MG63 (cell line): ENCODE measurements around the gene MCC. TPM values are rescaled to one million over a fixed set of nuclear protein-coding genes. Genes with fewer than 3 reads are reported as not detected.

ENCODE experiments used
- DNase-seq: peaks from one replicate; pipeline ENCODE4 v3.0.0-alpha.2; 2020
- H3K27me3 ChIP-seq: fragments of 250-450 bp; sonication (Bioruptor Pico); 2 replicates; pipeline ENCODE4 v1.5.1; 2020; ENCODE audit warnings: mild to moderate bottlenecking, moderate library complexity
- H3K36me3 ChIP-seq: fragments of 250-450 bp; sonication (Bioruptor Pico); 2 replicates; pipeline ENCODE4 v1.5.1; 2020; ENCODE audit warnings: mild to moderate bottlenecking, moderate library complexity
- H3K4me3 ChIP-seq: fragments of 250-450 bp; sonication (Bioruptor Pico); 2 replicates; pipeline ENCODE4 v1.5.1; 2020; ENCODE audit warnings: mild to moderate bottlenecking, moderate library complexity
- H3K9me3 ChIP-seq: fragments of 250-450 bp; sonication (Bioruptor Pico); 2 replicates; pipeline ENCODE4 v1.5.1; 2020; ENCODE audit warnings: mild to moderate bottlenecking, moderate library complexity
- total RNA-seq: library from RNA; depleted of rRNA; stranded (reverse); fragments of >200 nt; shearing (Covaris generic); gene quantifications from 2 replicates; pipeline ENCODE4 v1.2.3, GENCODE V29; 2014; ENCODE audit warnings: low replicate concordance

The MCC gene
- total RNA-seq, 1 experiment from 2014 or later, result 7.1 TPM

GRCh38 chr5:113242481-113243348 is 245.5 kb downstream of the MCC start:
- Histone ChIP-seq H3K27me3 (no peaks in the 10 kb centered on the region), H3K4me3 (no peak overlapping the region), H3K36me3 (no peaks in the 10 kb centered on the region), H3K9me3 (no peaks in the 10 kb centered on the region)
- peak; percentile 42 for DNase-seq

DNA sequence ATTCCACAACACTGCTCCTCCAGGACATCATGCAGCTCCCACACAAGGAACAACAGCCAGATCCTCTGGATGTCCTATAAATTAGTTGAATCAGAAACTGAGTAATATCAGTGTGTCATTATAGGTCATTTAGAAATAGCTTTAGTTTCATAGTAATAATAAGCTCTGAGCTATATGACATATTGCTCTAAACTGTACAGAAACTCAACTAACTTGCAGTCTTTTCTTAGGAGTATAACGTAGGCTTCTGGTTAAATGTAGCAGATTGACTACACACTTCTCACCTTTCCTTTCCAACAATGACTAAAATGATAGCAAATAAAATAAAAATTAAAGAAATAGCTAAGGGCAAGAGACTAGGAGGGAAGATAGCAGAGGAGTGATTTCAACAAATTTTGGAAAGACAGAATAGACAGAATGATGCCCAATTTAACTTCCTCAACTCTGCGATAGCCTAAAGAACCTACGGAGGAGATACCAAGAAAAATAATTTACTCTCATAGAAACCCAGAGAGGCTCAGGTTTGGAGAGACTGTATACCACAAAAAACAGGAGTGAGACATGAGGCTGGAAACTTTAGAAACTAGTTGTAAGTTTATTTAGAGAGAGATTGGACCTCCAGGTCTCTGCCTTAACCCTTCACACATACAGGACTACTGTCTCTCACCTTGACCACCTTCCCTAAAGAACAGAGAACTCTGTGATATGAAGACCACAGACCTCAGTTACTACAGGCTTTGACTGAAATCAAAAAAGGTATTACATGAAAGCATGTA is 247.1 kb downstream of the MCC start:
- DNase-seq, result no peak
- H3K9me3 ChIP-seq, result no peaks in the 10 kb centered on the region
- H3K4me3 ChIP-seq, result no peak overlapping the region
- no peaks in the 10 kb centered on the region for H3K27me3 ChIP-seq
- H3K36me3 ChIP-seq, result no peaks in the 10 kb centered on the region

DNA sequence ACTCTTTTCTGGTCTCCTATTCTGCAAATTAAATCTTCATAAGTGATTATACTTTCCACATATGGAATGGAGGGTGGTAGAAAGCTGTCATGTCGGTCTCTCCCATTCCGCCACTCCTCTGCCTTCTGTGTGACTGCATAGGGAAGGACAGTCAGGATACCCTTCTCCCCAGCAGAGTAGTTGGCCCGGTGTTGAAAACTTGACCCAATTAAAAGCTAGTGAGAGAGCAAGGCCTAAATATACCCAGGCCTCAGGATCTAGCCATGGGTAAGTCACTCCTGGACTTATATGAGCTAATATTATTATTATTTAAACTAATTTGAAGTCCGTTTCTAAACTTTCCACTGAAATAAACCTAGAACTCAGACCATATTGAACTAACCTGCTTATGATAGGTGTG is 248.2 kb downstream of the MCC start:
- DNase-seq, result no peak
- no peaks in the 10 kb centered on the region for H3K9me3 ChIP-seq
- no peaks in the 10 kb centered on the region for H3K36me3 ChIP-seq
- no peak overlapping the region for H3K4me3 ChIP-seq
- no peaks in the 10 kb centered on the region for H3K27me3 ChIP-seq

GRCh38 chr5:113237893-113238292 is 250.4 kb downstream of the MCC start:
- no peak for DNase-seq
- no peaks in the 10 kb centered on the region for H3K9me3 ChIP-seq
- H3K4me3 ChIP-seq, result no peak overlapping the region
- no peaks in the 10 kb centered on the region for H3K36me3 ChIP-seq
- no peaks in the 10 kb centered on the region for H3K27me3 ChIP-seq

- no peaks in the 10 kb centered on the region for H3K9me3 ChIP-seq
- H3K4me3 ChIP-seq, result no peak overlapping the region
- no peaks in the 10 kb centered on the region for H3K36me3 ChIP-seq
- no peak for DNase-seq
- H3K27me3 ChIP-seq, result no peaks in the 10 kb centered on the region
Measured at GRCh38 chr5:113236536-113237288, 251.5 kb downstream of the MCC start.

- no peak for DNase-seq
- Histone ChIP-seq H3K36me3 (no peaks in the 10 kb centered on the region), H3K4me3 (no peak overlapping the region), H3K27me3 (no peaks in the 10 kb centered on the region), H3K9me3 (no peaks in the 10 kb centered on the region)
Measured at GRCh38 chr5:113235884-113236283, 252.4 kb downstream of the MCC start.

GRCh38 chr5:113234546-113234945 is 253.7 kb downstream of the MCC start:
- DNase-seq, result no peak
- H3K36me3 ChIP-seq, result no peaks in the 10 kb centered on the region
- no peak overlapping the region for H3K4me3 ChIP-seq
- no peaks in the 10 kb centered on the region for H3K9me3 ChIP-seq
- no peaks in the 10 kb centered on the region for H3K27me3 ChIP-seq

GRCh38 chr5:113233606-113234005 is 254.6 kb downstream of the MCC start:
- Histone ChIP-seq H3K9me3 (no peaks in the 10 kb centered on the region), H3K4me3 (no peak overlapping the region), H3K36me3 (no peaks in the 10 kb centered on the region), H3K27me3 (no peaks in the 10 kb centered on the region)
- no peak for DNase-seq

GRCh38 chr5:113232667-113233066 is 255.6 kb downstream of the MCC start:
- no peaks in the 10 kb centered on the region for H3K36me3 ChIP-seq
- peak; percentile 32 for DNase-seq
- H3K4me3 ChIP-seq, result no peak overlapping the region
- H3K27me3 ChIP-seq, result no peaks in the 10 kb centered on the region
- H3K9me3 ChIP-seq, result no peaks in the 10 kb centered on the region

- H3K9me3 ChIP-seq, result no peaks in the 10 kb centered on the region
- peak; percentile 67 for DNase-seq
- H3K4me3 ChIP-seq, result no peak overlapping the region
- H3K36me3 ChIP-seq, result no peaks in the 10 kb centered on the region
- no peaks in the 10 kb centered on the region for H3K27me3 ChIP-seq
Measured at GRCh38 chr5:113232221-113232620, 256.0 kb downstream of the MCC start.

- no peaks in the 10 kb centered on the region for H3K36me3 ChIP-seq
- no peaks in the 10 kb centered on the region for H3K9me3 ChIP-seq
- no peak for DNase-seq
- no peak overlapping the region for H3K4me3 ChIP-seq
- no peaks in the 10 kb centered on the region for H3K27me3 ChIP-seq
Measured at GRCh38 chr5:113231653-113232000, 256.6 kb downstream of the MCC start.

DNA sequence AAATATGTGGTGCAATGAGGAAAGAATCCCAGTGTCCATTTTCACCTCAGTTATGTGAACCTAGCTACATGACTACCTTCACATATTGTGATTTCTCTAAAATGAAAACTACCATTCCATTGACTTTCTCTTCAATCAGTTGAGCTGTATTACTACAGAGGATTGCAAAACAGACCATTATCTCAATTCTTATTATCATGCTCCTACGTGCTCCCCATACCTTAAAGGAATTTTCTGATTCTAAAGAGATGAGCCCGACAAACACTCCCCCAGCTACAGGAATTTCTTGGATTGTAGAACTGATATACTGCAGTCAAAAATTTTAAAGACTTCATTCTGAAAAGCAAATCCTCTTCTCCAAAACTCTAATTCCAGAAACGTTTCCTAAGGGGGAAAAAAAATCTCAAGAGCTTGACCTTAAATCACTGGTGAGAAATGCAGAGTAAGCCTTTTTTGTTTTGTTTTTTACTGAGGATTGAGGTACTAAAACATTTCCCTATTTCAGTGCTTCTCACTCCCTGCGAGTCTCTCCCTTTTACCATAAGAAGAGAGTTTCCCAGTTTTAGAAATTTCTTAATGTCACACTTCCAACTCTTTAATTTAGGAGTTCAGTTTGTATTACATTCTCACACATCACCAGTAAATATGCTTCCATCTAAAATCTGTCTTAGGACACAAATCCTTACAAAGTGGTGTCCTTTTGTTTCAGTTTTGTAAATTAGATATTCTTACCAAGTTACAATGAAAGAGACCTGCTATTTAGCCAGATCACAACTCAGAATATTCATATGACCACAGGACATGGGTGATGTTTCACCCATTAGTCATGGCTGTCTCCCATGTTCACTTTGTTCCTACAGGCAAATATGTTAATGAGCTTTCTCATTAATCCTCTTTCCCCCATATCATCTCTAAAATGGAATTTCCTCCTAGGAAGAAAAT is 257.3 kb downstream of the MCC start:
- no peak for DNase-seq
- Histone ChIP-seq H3K27me3 (no peaks in the 10 kb centered on the region), H3K4me3 (no peak overlapping the region), H3K36me3 (no peaks in the 10 kb centered on the region), H3K9me3 (no peaks in the 10 kb centered on the region)

- Histone ChIP-seq H3K4me3 (no peak overlapping the region), H3K36me3 (no peaks in the 10 kb centered on the region), H3K27me3 (no peaks in the 10 kb centered on the region), H3K9me3 (peaks cover under 1% of the 10 kb centered on the region; the same call in 1 of the 2 replicates)
- DNase-seq, result no peak
Measured at GRCh38 chr5:113227798-113228197, 260.5 kb downstream of the MCC start.

GRCh38 chr5:113226116-113226736 is 262.0 kb downstream of the MCC start:
- Histone ChIP-seq H3K9me3 (peaks cover 8% of the 10 kb centered on the region), H3K27me3 (peaks cover 3% of the 10 kb centered on the region; the same call in 1 of the 2 replicates), H3K36me3 (no peaks in the 10 kb centered on the region), H3K4me3 (no peak overlapping the region)
- no peak for DNase-seq

DNA sequence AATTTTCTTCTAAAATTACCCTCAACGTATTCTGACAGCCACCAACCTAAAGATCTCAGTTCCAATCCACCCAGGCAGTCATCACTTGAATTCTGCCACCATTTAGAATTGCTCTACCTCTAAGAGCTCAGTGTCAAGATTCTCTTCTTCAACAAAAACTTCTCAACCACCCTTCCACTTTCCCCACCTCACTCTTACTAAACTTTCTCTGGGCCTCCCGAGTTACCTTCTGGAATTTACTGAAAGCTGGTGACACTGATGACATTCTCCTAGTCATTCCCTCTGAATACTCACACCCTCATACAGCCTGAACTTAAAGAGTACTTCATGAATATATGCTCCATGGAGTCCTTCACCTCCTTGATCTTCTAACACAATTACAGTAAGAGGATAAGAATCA is 263.0 kb downstream of the MCC start:
- DNase-seq, result no peak
- Histone ChIP-seq H3K36me3 (no peaks in the 10 kb centered on the region), H3K9me3 (peaks cover 8% of the 10 kb centered on the region), H3K27me3 (peaks cover 3% of the 10 kb centered on the region; the same call in 1 of the 2 replicates), H3K4me3 (no peak overlapping the region)

- H3K27me3 ChIP-seq, result peaks cover 3% of the 10 kb centered on the region; the same call in 1 of the 2 replicates
- no peak overlapping the region for H3K4me3 ChIP-seq
- peaks cover 8% of the 10 kb centered on the region for H3K9me3 ChIP-seq
- no peaks in the 10 kb centered on the region for H3K36me3 ChIP-seq
- no peak for DNase-seq
Measured at GRCh38 chr5:113224605-113225065, 263.6 kb downstream of the MCC start.
